Endothelial cell of umbilical vein (primary cell): ENCODE data around the gene OSER1. TPM values are rescaled to one million over a fixed set of nuclear protein-coding genes. Genes with fewer than 3 reads are reported as not detected.

ENCODE experiments used
- BruUV-seq: library from RNA; stranded (reverse); fragments of 400-500 nt; replicated peaks from 2 replicates; lab custom pipeline; 2021; lab: Mats Ljungman, UMichigan
- CTCF ChIA-PET: fragments of 300-600, 350-600 bp; sonication (Branson Sonifier 250); formaldehyde crosslinking; loops from one replicate; lab custom pipeline; 2021; ENCODE audit warnings: antibody characterized with exemption, inconsistent platforms; lab: Charles Lee
- POLR2A ChIA-PET: fragments of 300-600, 350-600 bp; sonication (Branson Sonifier 250); formaldehyde crosslinking; loops from one replicate; lab custom pipeline; 2021; ENCODE audit warnings: antibody characterized with exemption, inconsistent platforms; lab: Charles Lee
- DNase-seq: peaks from one replicate; pipeline ENCODE4 v3.0.0-alpha.2; 2011; ENCODE audit warnings: low read depth, low spot score
- FAIRE-seq: peaks from 2 replicates; lab custom pipeline; 2011; peaks lifted over from hg19 to GRCh38; lab: Jason Lieb, UNC
- H2AFZ ChIP-seq: 2 replicates; pipeline ENCODE4 v1.6.0; 2012; ENCODE audit warnings: low read depth, low read length, control low read depth, inconsistent platforms
- H3K27ac ChIP-seq: 2 replicates; pipeline ENCODE4 v1.5.1; 2011; ENCODE audit warnings: low read depth, mild to moderate bottlenecking, control low read depth, low read length, moderate library complexity; ENCODE audit not compliant: insufficient read depth
- H3K27me3 ChIP-seq, 2 experiments: 2 replicates each; pipeline versions ENCODE4 v1.6.0 to v1.6.1; 2011; ENCODE audit warnings: low read length in 2 of 2, mixed read lengths in 1 of 2; ENCODE audit not compliant: control insufficient read depth in 2 of 2, insufficient read depth in 2 of 2
- H3K36me3 ChIP-seq, 2 experiments: 2 replicates in 1 of 2; 3 replicates in 1 of 2; pipeline ENCODE4 v1.5.1; 2011; ENCODE audit warnings: low read length in 2 of 2, mild to moderate bottlenecking in 1 of 2, moderate library complexity in 1 of 2; ENCODE audit not compliant: control insufficient read depth in 2 of 2, insufficient read depth in 2 of 2; ENCODE audit errors: extremely low read depth in 1 of 2
- H3K4me1 ChIP-seq: 3 replicates; pipeline ENCODE4 v1.5.1; 2011; ENCODE audit warnings: mild to moderate bottlenecking, low read length; ENCODE audit not compliant: control insufficient read depth, insufficient read depth; ENCODE audit errors: extremely low read depth
- H3K4me2 ChIP-seq: 2 replicates; pipeline ENCODE4 v1.6.1; 2011; ENCODE audit warnings: low read length, control low read depth, mixed read lengths; ENCODE audit not compliant: insufficient read depth
- H3K4me3 ChIP-seq, 3 experiments: fragments of 200-600 bp in 1 of 3; sonication (generic), shearing (Covaris generic) in 1 of 3; replicated peaks in 1 of 3; 2 replicates each; pipeline ENCODE4 v1.5.1; 2011 to 2016; ENCODE audit warnings: control low read depth in 3 of 3, low read length in 3 of 3, mild to moderate bottlenecking in 2 of 3, inconsistent platforms in 1 of 3, low read depth in 1 of 3, moderate library complexity in 1 of 3; ENCODE audit not compliant: insufficient read depth in 1 of 3
- H3K79me2 ChIP-seq: 2 replicates; pipeline ENCODE4 v1.6.0; 2012; ENCODE audit warnings: low read length, inconsistent platforms; ENCODE audit not compliant: control insufficient read depth, insufficient read depth
- H3K9ac ChIP-seq: replicated peaks from 2 replicates; pipeline ENCODE3; 2011; ENCODE audit warnings: low read length, control low read depth; ENCODE audit not compliant: insufficient read depth; ENCODE audit errors: extremely low read depth
- H3K9me1 ChIP-seq: replicated peaks from 3 replicates; pipeline ENCODE4 v1.6.0; 2011; ENCODE audit warnings: mild to moderate bottlenecking, low read length; ENCODE audit not compliant: control insufficient read depth, insufficient read depth; ENCODE audit errors: extremely low read depth
- H3K9me3 ChIP-seq: replicated peaks from 2 replicates; pipeline ENCODE4 v1.5.1; 2012; ENCODE audit warnings: low read length, inconsistent platforms; ENCODE audit not compliant: control insufficient read depth, insufficient read depth
- H4K20me1 ChIP-seq: replicated peaks from 2 replicates; pipeline ENCODE3; 2011; ENCODE audit warnings: mild to moderate bottlenecking, low read length; ENCODE audit not compliant: control insufficient read depth, insufficient read depth; ENCODE audit errors: extremely low read depth
- EZH2 ChIP-seq: IDR thresholded peaks from 2 replicates; pipeline ENCODE4 v1.6.1; 2012; ENCODE audit warnings: borderline replicate concordance, low read depth, mild to moderate bottlenecking, moderate library complexity, low read length, inconsistent platforms; ENCODE audit not compliant: severe bottlenecking
- FOS ChIP-seq: IDR thresholded peaks from 2 replicates; pipeline ENCODE4 v1.6.1; 2011; ENCODE audit warnings: mild to moderate bottlenecking, low read length, moderate library complexity, borderline replicate concordance; ENCODE audit not compliant: insufficient read depth
- GATA2 ChIP-seq: IDR thresholded peaks from 2 replicates; pipeline ENCODE4 v1.7.0; 2011; ENCODE audit warnings: low read depth, mild to moderate bottlenecking, moderate library complexity, mixed read lengths, low read length; ENCODE audit not compliant: insufficient read length, insufficient read depth
- MYC ChIP-seq: IDR thresholded peaks from one replicate; pipeline ENCODE4 v1.6.1; 2011; ENCODE audit warnings: mild to moderate bottlenecking, low read depth, low read length
- POLR2A ChIP-seq: IDR thresholded peaks from 2 replicates; pipeline ENCODE4 v1.6.1; 2012; ENCODE audit warnings: low read depth, mild to moderate bottlenecking, control low read depth, low read length
- dilution Hi-C: fragments of 300-500 bp; cut with MboI; formaldehyde crosslinking; loops from one replicate; pipeline ENCODE4 v1.15.0; 2019; ENCODE audit warnings: low sequenced_read_pairs; ENCODE audit not compliant: extremely low pct_ligation_motif_present
- intact Hi-C: fragments of 100-400 bp; cut with micrococcal nuclease; formaldehyde crosslinking; loops from one replicate; pipeline ENCODE4 v1.10.0; 2022
- polyA plus RNA-seq, 4 experiments: library from polyadenylated mRNA; depleted of rRNA in 3 of 4; stranded (reverse) in 3 of 4; unstranded in 1 of 4; fragments of >200 nt; gene quantifications; 2 replicates each; pipeline versions ENCODE4 v1.2.1 to v1.2.3, GENCODE V29; 2011 to 2012; ENCODE audit warnings: missing spikeins in 1 of 4
- total RNA-seq: library from RNA; stranded (reverse); gene quantifications from 2 replicates; pipeline ENCODE4 v1.2.3, GENCODE V29; 2021
- TF ChIP-seq, protein P1 (sequence below), 2 donors: IDR thresholded peaks; 1 replicate in 1 of 2; 2 replicates in 1 of 2; pipeline ENCODE4 v1.5.1; 2011; ENCODE audit warnings: low read length in 2 of 2, mild to moderate bottlenecking in 2 of 2, moderate library complexity in 2 of 2, control low read depth in 1 of 2, inconsistent platforms in 1 of 2, low read depth in 1 of 2; ENCODE audit not compliant: insufficient read depth in 1 of 2; ENCODE audit errors: extremely low read depth in 1 of 2
- TF ChIP-seq, protein P2 (sequence below): IDR thresholded peaks from 2 replicates; pipeline ENCODE4 v1.6.1; 2011; ENCODE audit not compliant: insufficient read depth, insufficient read length

The OSER1 gene
- total and polyA plus RNA-seq, 2 donors (not counting 3 experiments of a cell fraction or from before 2014, with no cell fraction given): 30.8 to 36.0 TPM

DNA sequence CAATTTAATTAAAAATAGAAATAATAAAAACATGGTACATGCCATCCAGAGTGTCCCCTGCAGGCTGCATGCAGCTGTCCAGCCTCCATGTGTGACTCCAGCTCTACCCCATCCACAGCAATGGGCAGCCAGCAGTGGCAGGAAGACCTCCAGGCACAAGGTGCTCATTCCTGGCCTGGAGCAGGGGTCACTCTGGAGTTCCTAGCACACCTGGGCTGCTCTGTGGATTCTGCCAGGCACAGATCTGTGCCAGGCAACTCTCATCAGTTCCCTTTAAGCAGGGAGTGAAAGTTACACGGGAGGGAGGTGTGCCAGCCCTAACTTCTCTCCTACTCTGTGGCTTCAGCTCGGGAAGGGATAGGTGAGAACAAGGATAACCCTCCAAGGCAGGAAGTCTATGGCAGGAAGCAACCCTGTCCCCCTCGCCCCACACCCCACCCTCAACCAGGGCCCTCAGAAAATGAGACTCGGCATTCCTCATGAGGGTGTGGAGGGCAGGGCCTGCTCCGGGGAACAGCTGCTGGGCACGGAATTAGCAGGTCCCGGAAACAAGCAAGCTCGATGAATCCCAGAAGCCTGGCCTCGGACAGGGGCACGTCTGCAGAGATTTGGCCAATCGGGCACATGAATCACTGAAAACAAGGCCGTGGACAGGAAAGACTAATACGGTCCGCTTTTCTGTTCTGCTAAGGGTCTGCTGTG lies 33.6 kb downstream of the OSER1 start:
- Histone ChIP-seq H3K9ac (no peak overlapping the region), H2AFZ (no peak overlapping the region), H3K27me3 (peaks cover 8 to 22% of the 10 kb centered on the region in 2 experiments), H3K27ac (no peak overlapping the region), H3K9me1 (no peaks in the 10 kb centered on the region), H4K20me1 (no peaks in the 10 kb centered on the region), H3K36me3 (no peaks in the 10 kb centered on the region), H3K79me2 (no peaks in the 10 kb centered on the region), H3K4me2 (no peak overlapping the region), H3K9me3 (no peaks in the 10 kb centered on the region), H3K4me3 (no peak overlapping the region), H3K4me1 (no peaks in the 10 kb centered on the region)
- FAIRE-seq (no peak), DNase-seq (no peak)
- ChIA-PET CTCF (interaction anchor here (0.8 to 1.4 kb wide), 2 partner anchors 13 to 61 kb away, joined by 3 to 6 read pairs; no protein-coding TSS in a partner anchor), POLR2A (no interaction called here)
- dilution Hi-C loops: no loop called here
- no TSS peak for BruUV-seq
- intact Hi-C loops: no loop called here
- TF ChIP-seq POLR2A: no peak
- TF ChIP-seq GATA2: no peak
- no peak for TF ChIP-seq FOS
- TF ChIP-seq, protein P1, sequence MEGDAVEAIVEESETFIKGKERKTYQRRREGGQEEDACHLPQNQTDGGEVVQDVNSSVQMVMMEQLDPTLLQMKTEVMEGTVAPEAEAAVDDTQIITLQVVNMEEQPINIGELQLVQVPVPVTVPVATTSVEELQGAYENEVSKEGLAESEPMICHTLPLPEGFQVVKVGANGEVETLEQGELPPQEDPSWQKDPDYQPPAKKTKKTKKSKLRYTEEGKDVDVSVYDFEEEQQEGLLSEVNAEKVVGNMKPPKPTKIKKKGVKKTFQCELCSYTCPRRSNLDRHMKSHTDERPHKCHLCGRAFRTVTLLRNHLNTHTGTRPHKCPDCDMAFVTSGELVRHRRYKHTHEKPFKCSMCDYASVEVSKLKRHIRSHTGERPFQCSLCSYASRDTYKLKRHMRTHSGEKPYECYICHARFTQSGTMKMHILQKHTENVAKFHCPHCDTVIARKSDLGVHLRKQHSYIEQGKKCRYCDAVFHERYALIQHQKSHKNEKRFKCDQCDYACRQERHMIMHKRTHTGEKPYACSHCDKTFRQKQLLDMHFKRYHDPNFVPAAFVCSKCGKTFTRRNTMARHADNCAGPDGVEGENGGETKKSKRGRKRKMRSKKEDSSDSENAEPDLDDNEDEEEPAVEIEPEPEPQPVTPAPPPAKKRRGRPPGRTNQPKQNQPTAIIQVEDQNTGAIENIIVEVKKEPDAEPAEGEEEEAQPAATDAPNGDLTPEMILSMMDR (IDR thresholded peaks at IDR 0.05; ENCODE audit: extremely low read depth in 1 of 2, insufficient read depth in 1 of 2, low read depth in 1 of 2, low read length in 2 of 2): no peak
- no peak for TF ChIP-seq EZH2
- TF ChIP-seq MYC: no peak
- TF ChIP-seq, protein P2, sequence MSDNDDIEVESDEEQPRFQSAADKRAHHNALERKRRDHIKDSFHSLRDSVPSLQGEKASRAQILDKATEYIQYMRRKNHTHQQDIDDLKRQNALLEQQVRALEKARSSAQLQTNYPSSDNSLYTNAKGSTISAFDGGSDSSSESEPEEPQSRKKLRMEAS: no peak
